Gastroesophageal sphincter (tissue), 3 donors: Measurements from ENCODE around the gene BRCA1.

Experiments used
- POLR2A ChIP-seq, 2 donors: fragments of 450-650 bp; IDR thresholded peaks; one replicate each; pipeline ENCODE4 v1.6.1; 2017; ENCODE audit warnings: antibody characterized with exemption in 2 of 2, mild to moderate bottlenecking in 2 of 2, moderate library complexity in 1 of 2
- POLR2AphosphoS5 ChIP-seq: sonication (generic); formaldehyde crosslinking; IDR thresholded peaks from one replicate; pipeline ENCODE4 v1.6.1; 2017; ENCODE audit warnings: antibody characterized with exemption
- TF ChIP-seq, protein P1 (sequence below), 4 experiments: fragments of 200-600 bp in 2 of 4; fragments of 450-650 bp in 2 of 4; sonication (generic) in 1 of 4; IDR thresholded peaks; one replicate each; pipeline ENCODE4 v1.5.1; 2017 to 2019; ENCODE audit warnings: antibody characterized with exemption in 4 of 4, mild to moderate bottlenecking in 2 of 4, moderate library complexity in 2 of 4

DNA sequence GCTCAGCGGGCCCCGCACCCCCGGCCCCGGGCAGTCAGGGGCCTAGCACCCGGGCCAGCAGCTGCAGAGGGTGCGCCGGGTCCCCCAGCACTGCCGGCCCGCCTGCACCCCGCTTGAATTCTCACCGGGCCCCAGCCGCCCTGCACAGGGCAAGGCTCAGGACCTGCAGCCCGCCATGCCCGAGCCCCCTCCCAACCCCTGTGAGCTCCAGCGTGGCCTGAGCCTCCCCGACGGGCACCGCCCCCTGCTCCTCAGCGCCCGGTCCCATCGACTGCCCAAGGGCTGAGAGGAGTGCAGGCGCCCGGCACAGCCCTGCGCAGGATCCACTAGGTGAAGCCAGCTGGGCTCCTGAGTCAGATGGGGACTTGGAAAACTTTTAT lies 1.7 kb upstream of the BRCA1 start:
- TF ChIP-seq, protein P1, sequence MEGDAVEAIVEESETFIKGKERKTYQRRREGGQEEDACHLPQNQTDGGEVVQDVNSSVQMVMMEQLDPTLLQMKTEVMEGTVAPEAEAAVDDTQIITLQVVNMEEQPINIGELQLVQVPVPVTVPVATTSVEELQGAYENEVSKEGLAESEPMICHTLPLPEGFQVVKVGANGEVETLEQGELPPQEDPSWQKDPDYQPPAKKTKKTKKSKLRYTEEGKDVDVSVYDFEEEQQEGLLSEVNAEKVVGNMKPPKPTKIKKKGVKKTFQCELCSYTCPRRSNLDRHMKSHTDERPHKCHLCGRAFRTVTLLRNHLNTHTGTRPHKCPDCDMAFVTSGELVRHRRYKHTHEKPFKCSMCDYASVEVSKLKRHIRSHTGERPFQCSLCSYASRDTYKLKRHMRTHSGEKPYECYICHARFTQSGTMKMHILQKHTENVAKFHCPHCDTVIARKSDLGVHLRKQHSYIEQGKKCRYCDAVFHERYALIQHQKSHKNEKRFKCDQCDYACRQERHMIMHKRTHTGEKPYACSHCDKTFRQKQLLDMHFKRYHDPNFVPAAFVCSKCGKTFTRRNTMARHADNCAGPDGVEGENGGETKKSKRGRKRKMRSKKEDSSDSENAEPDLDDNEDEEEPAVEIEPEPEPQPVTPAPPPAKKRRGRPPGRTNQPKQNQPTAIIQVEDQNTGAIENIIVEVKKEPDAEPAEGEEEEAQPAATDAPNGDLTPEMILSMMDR (IDR thresholded peaks at IDR 0.05) = no peak
- TF ChIP-seq POLR2AphosphoS5 (no peak), POLR2A (IDR thresholded peaks at IDR 0.05) (no peak)
